ENCODE data around the gene ZNF74. TPM values are rescaled to one million over a fixed set of nuclear protein-coding genes. Genes with fewer than 3 reads are reported as not detected.

The ZNF74 gene
- total and polyA plus RNA-seq, 4 donors, result 4.1 to 17.6 (median 8.6) TPM

GRCh38 chr22:20402960-20403778 lies 9.2 kb downstream of the ZNF74 start:
- TF ChIP-seq CTCF (IDR thresholded peaks at IDR 0.05; ENCODE audit: control extremely low read depth, extremely low read depth), result no peak
- Histone ChIP-seq H3K9me3 (ENCODE audit: control insufficient read depth in 4 of 4, insufficient read depth in 3 of 4, low read length in 3 of 4) (no peaks in the 10 kb centered on the region), H3K27ac (ENCODE audit: low read depth in 1 of 2, low read length in 1 of 2) (no peak overlapping the region), H3K27me3 (ENCODE audit: control insufficient read depth in 3 of 3, insufficient read depth in 3 of 3, low read length in 2 of 3) (no peaks in the 10 kb centered on the region), H3K4me3 (no peak overlapping the region), H3K4me1 (ENCODE audit: control insufficient read depth in 5 of 5, insufficient read depth in 5 of 5, low read length in 5 of 5) (peaks cover 0 to 3% (median 0%) of the 10 kb centered on the region in 5 donors), H3K36me3 (ENCODE audit: control insufficient read depth in 4 of 4, insufficient read depth in 4 of 4, low read length in 4 of 4) (peaks cover 0 to 37% (median 15%) of the 10 kb centered on the region in 4 donors), H3K9ac (ENCODE audit: insufficient read depth in 1 of 2, low read length in 2 of 2) (no peak overlapping the region)
- ATAC-seq (ENCODE audit: insufficient read depth, low FRiP score) (no peak), DNase-seq (no peak)
- WGBS, 2 donors, result 94 to 96% methylated on average over 9 of the region's 9 CpGs

GRCh38 chr22:20403779-20404140 lies 9.8 kb downstream of the ZNF74 start:
- Histone ChIP-seq H3K36me3 (ENCODE audit: control insufficient read depth in 4 of 4, insufficient read depth in 4 of 4, low read length in 4 of 4) (peaks cover 0 to 37% (median 15%) of the 10 kb centered on the region in 4 donors), H3K27ac (ENCODE audit: low read depth in 1 of 2, low read length in 1 of 2) (no peak overlapping the region), H3K27me3 (ENCODE audit: control insufficient read depth in 3 of 3, insufficient read depth in 3 of 3, low read length in 2 of 3) (no peaks in the 10 kb centered on the region), H3K9ac (ENCODE audit: insufficient read depth in 1 of 2, low read length in 2 of 2) (no peak overlapping the region), H3K4me1 (ENCODE audit: control insufficient read depth in 5 of 5, insufficient read depth in 5 of 5, low read length in 5 of 5) (peaks cover 0 to 3% (median 0%) of the 10 kb centered on the region in 5 donors), H3K4me3 (no peak overlapping the region), H3K9me3 (ENCODE audit: control insufficient read depth in 4 of 4, insufficient read depth in 3 of 4, low read length in 3 of 4) (no peaks in the 10 kb centered on the region)
- ATAC-seq (ENCODE audit: insufficient read depth, low FRiP score) (no peak), DNase-seq (no peak)
- WGBS, 2 donors, result 96 to 98% methylated on average over 6 of the region's 6 CpGs
- TF ChIP-seq CTCF (IDR thresholded peaks at IDR 0.05; ENCODE audit: control extremely low read depth, extremely low read depth), result no peak

GRCh38 chr22:20404881-20405280 lies 10.9 kb downstream of the ZNF74 start:
- Histone ChIP-seq H3K4me1 (ENCODE audit: control insufficient read depth in 5 of 5, insufficient read depth in 5 of 5, low read length in 5 of 5) (peaks cover 0 to 3% (median 0%) of the 10 kb centered on the region in 5 donors), H3K27me3 (ENCODE audit: control insufficient read depth in 3 of 3, insufficient read depth in 3 of 3, low read length in 2 of 3) (no peaks in the 10 kb centered on the region), H3K9ac (ENCODE audit: insufficient read depth in 1 of 2, low read length in 2 of 2) (no peak overlapping the region), H3K36me3 (ENCODE audit: control insufficient read depth in 4 of 4, insufficient read depth in 4 of 4, low read length in 4 of 4) (peaks cover 0 to 37% (median 15%) of the 10 kb centered on the region in 4 donors), H3K4me3 (no peak overlapping the region), H3K9me3 (ENCODE audit: control insufficient read depth in 4 of 4, insufficient read depth in 3 of 4, low read length in 3 of 4) (no peaks in the 10 kb centered on the region), H3K27ac (ENCODE audit: low read depth in 1 of 2, low read length in 1 of 2) (no peak overlapping the region)
- DNase-seq (no peak), ATAC-seq (ENCODE audit: insufficient read depth, low FRiP score) (no peak)
- TF ChIP-seq CTCF (IDR thresholded peaks at IDR 0.05; ENCODE audit: control extremely low read depth, extremely low read depth), result no peak
- WGBS, 2 donors, result 96% methylated on average over 18 of the region's 18 CpGs
